Loucy (cell line): ENCODE data around the gene PRADC1.
A peak's percentile ranks its signal among the peaks of the same experiment; 100 is the strongest.

ENCODE experiments used
- H2AFZ ChIP-seq: fragments of 200-600 bp; sonication (generic); 2 replicates; pipeline ENCODE4 v1.6.0; 2016; ENCODE audit warnings: antibody characterized with exemption, mild to moderate bottlenecking, low read length, moderate library complexity
- H3F3A ChIP-seq: fragments of 200-600 bp; 2 replicates; pipeline ENCODE4 v1.6.0; 2016; ENCODE audit warnings: antibody characterized with exemption, low read depth, mild to moderate bottlenecking
- H3K27me3 ChIP-seq: fragments of 200-600 bp; sonication (generic); 2 replicates; pipeline ENCODE4 v1.6.1; 2014; ENCODE audit warnings: low read length, mild to moderate bottlenecking; ENCODE audit not compliant: insufficient read depth, poor library complexity, severe bottlenecking
- H3K36me3 ChIP-seq: fragments of 200-600 bp; sonication (generic); 2 replicates; pipeline ENCODE4 v1.6.1; 2016; ENCODE audit warnings: low read length; ENCODE audit not compliant: insufficient read depth
- H3K4me1 ChIP-seq: fragments of 200-600 bp; sonication (generic); 2 replicates; pipeline ENCODE4 v1.5.1; 2014; ENCODE audit warnings: low read length, mild to moderate bottlenecking; ENCODE audit not compliant: insufficient read depth, poor library complexity, severe bottlenecking
- H3K4me2 ChIP-seq: fragments of 200-600 bp; sonication (generic); 2 replicates; pipeline ENCODE4 v1.6.0; 2014; ENCODE audit warnings: antibody characterized with exemption, low read length, low read depth, mild to moderate bottlenecking; ENCODE audit not compliant: poor library complexity, severe bottlenecking
- H3K4me3 ChIP-seq: fragments of 200-600 bp; sonication (generic); 2 replicates; pipeline ENCODE4 v1.5.1; 2014; ENCODE audit warnings: low read length, mild to moderate bottlenecking, mixed read lengths; ENCODE audit not compliant: poor library complexity, severe bottlenecking
- H3K79me2 ChIP-seq: fragments of 200-600 bp; sonication (generic); 2 replicates; pipeline ENCODE4 v1.6.1; 2014; ENCODE audit warnings: low read length; ENCODE audit not compliant: insufficient read depth
- H3K9ac ChIP-seq: fragments of 200-600 bp; sonication (generic); 2 replicates; pipeline ENCODE4 v1.6.0; 2014; ENCODE audit warnings: mild to moderate bottlenecking, low read depth, low read length, moderate library complexity; ENCODE audit not compliant: poor library complexity, severe bottlenecking
- H3K9me2 ChIP-seq: fragments of 200-600 bp; sonication (generic); replicated peaks from 2 replicates; pipeline ENCODE4 v1.6.1; 2016; ENCODE audit warnings: low read depth, low read length, mixed read lengths
- H3K9me3 ChIP-seq: fragments of 200-600 bp; sonication (generic); 2 replicates; pipeline ENCODE4 v1.6.1; 2014; ENCODE audit warnings: mild to moderate bottlenecking, antibody characterized with exemption, low read length, low read depth; ENCODE audit not compliant: insufficient read depth
- H4K20me1 ChIP-seq: fragments of 200-600 bp; sonication (generic); 2 replicates; pipeline ENCODE4 v1.6.0; 2014; ENCODE audit warnings: antibody characterized with exemption, low read length, mild to moderate bottlenecking; ENCODE audit not compliant: insufficient read depth, poor library complexity, severe bottlenecking
- EZH2phosphoT487 ChIP-seq: fragments of 200-600 bp; IDR thresholded peaks from 2 replicates; pipeline ENCODE4 v1.6.1; 2018; ENCODE audit warnings: antibody characterized with exemption, mild to moderate bottlenecking, moderate library complexity, borderline replicate concordance
- TF ChIP-seq, protein P1 (sequence below): fragments of 200-600 bp; sonication (generic); conservative IDR thresholded peaks from 2 replicates; pipeline ENCODE4 v1.5.1; 2014; ENCODE audit warnings: mild to moderate bottlenecking, antibody characterized with exemption, low read length

The PRADC1 gene

DNA sequence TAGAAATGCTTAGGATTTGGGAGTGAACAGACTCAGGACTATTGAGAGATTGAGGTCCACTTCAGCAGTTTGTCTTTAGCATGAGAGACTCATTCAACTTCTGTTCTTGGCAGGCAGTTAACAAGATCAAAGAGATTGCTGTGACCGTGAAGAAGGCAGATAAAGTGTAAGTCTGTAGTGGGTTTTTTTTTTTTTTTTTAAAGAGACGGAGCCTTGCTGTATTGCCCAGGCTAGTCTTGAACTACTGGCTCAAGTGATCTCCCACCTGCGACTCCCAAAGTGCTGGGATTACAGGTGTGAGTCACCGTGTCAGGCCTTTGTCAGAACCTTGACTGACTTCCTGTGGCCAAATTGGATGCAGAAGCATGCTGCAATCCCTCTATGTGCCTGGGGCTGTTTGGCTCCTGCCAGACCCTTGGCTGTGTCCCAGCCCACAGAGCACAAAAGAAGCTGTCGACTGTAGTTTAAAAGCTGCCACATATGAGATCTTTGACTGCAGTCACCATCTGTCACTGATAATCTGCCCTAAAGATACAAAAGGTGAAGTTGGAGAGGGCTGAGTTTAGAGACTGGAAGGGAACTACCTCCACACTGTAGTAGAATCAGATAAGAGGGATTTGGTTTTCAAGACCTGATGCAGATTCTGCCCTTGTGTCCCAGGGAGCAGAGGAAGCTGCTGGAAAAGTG, 11.0 kb upstream of the PRADC1 start:
- no peak for TF ChIP-seq EZH2phosphoT487
- Histone ChIP-seq H3K27me3 (no peaks in the 10 kb centered on the region), H3K79me2 (peaks cover 75% of the 10 kb centered on the region), H3K4me3 (peak overlapping the region; percentile 32), H3F3A (no peaks in the 10 kb centered on the region), H3K36me3 (peaks cover 88% of the 10 kb centered on the region), H3K9me3 (no peaks in the 10 kb centered on the region), H3K9me2 (no peaks in the 10 kb centered on the region), H3K9ac (peak overlapping the region; percentile 29), H2AFZ (no peak overlapping the region), H3K4me2 (peak overlapping the region; percentile 25), H4K20me1 (peaks cover 77% of the 10 kb centered on the region), H3K4me1 (peaks cover 31% of the 10 kb centered on the region)

DNA sequence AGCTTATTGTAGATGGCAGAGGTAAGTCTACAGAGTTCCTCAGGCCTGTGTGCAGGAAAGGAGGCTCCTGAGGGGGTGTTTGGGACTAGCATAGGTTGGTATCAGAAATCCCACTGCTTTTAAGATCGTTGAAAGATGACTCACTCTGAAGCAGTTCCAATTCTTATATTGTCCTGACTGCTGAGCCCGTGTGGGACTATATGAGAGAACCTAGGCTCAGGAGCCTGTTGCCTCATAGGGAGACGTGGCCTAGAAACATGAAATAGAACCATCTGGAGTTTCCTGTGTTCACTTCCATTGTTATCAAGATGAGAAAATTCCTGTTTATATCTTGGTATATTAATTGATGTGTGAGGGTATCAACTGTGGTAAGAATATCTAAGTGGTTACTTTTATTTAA, 6.7 kb upstream of the PRADC1 start:
- H3K36me3 ChIP-seq = peaks cover 49% of the 10 kb centered on the region; the same call in 1 of the 2 replicates
- H3K9ac ChIP-seq = peak overlapping the region; percentile 48
- peaks cover 98% of the 10 kb centered on the region for H3K79me2 ChIP-seq
- TF ChIP-seq, protein P1, sequence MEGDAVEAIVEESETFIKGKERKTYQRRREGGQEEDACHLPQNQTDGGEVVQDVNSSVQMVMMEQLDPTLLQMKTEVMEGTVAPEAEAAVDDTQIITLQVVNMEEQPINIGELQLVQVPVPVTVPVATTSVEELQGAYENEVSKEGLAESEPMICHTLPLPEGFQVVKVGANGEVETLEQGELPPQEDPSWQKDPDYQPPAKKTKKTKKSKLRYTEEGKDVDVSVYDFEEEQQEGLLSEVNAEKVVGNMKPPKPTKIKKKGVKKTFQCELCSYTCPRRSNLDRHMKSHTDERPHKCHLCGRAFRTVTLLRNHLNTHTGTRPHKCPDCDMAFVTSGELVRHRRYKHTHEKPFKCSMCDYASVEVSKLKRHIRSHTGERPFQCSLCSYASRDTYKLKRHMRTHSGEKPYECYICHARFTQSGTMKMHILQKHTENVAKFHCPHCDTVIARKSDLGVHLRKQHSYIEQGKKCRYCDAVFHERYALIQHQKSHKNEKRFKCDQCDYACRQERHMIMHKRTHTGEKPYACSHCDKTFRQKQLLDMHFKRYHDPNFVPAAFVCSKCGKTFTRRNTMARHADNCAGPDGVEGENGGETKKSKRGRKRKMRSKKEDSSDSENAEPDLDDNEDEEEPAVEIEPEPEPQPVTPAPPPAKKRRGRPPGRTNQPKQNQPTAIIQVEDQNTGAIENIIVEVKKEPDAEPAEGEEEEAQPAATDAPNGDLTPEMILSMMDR = no peak
- no peak for TF ChIP-seq EZH2phosphoT487
- H3K4me2 ChIP-seq = peak overlapping the region; percentile 98
- no peaks in the 10 kb centered on the region for H3F3A ChIP-seq
- H3K4me3 ChIP-seq = peak overlapping the region; percentile 99
- no peaks in the 10 kb centered on the region for H3K9me2 ChIP-seq
- H3K9me3 ChIP-seq = no peaks in the 10 kb centered on the region
- no peaks in the 10 kb centered on the region for H3K27me3 ChIP-seq
- peaks cover 58% of the 10 kb centered on the region for H3K4me1 ChIP-seq
- H2AFZ ChIP-seq = no peak overlapping the region
- peaks cover 93% of the 10 kb centered on the region for H4K20me1 ChIP-seq

DNA sequence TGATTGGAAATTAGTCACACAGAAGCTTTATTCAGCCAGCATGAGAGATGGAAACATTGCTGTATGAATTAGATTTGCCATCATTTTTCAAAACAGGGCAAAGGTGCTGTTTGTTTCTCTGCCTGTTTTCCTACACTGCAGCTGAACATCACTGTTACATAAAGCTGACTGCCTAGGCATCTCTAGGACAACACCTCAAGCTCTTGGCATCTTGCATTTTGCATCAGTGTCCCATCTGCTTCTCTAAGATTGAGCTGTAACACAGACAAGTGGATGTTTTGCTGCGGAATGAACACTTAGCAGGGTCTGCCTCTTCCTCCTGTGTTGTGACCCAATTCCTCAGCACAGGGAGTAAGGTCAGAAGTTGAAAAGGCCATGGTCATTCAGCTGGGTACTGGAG, 5.9 kb upstream of the PRADC1 start:
- Histone ChIP-seq H3K9ac (peak overlapping the region; percentile 48), H3K9me3 (no peaks in the 10 kb centered on the region), H4K20me1 (peaks cover 91% of the 10 kb centered on the region), H3K79me2 (peaks cover 98% of the 10 kb centered on the region), H3K27me3 (peaks cover 6% of the 10 kb centered on the region), H2AFZ (no peak overlapping the region), H3F3A (no peaks in the 10 kb centered on the region), H3K4me3 (peak overlapping the region; percentile 99), H3K4me1 (peaks cover 56% of the 10 kb centered on the region), H3K36me3 (peaks cover 41% of the 10 kb centered on the region; the same call in 1 of the 2 replicates), H3K4me2 (peak overlapping the region; percentile 98), H3K9me2 (no peaks in the 10 kb centered on the region)
- TF ChIP-seq, protein P1 = no peak
- no peak for TF ChIP-seq EZH2phosphoT487
